BJ (cell line): ENCODE results near the gene MCOLN1. TPM values are rescaled to one million over a fixed set of nuclear protein-coding genes. Genes with fewer than 3 reads are reported as not detected.

Source experiments
- CTCF ChIA-PET: fragments of 350-600 bp; formaldehyde crosslinking; extraction: SDS; loops from one replicate; lab custom pipeline; 2021; ENCODE audit warnings: antibody characterized with exemption, inconsistent platforms; lab: Yijun Ruan, JAX
- POLR2A ChIA-PET: fragments of 300-600 bp; sonication (Branson Sonifier 250); formaldehyde crosslinking; extraction: SDS; loops from one replicate; lab custom pipeline; 2021; ENCODE audit warnings: antibody characterized with exemption; lab: Charles Lee
- DNase-seq: peaks from one replicate; pipeline ENCODE4 v3.0.0-alpha.2; 2011; ENCODE audit warnings: low read depth
- H3K27me3 ChIP-seq: 2 replicates; pipeline ENCODE4 v1.6.0; 2011; ENCODE audit warnings: low read length; ENCODE audit not compliant: control insufficient read depth, insufficient read depth
- H3K36me3 ChIP-seq: 2 replicates; pipeline ENCODE4 v1.5.1; 2011; ENCODE audit warnings: low read length; ENCODE audit not compliant: control insufficient read depth, insufficient read depth
- H3K4me3 ChIP-seq: 2 replicates; pipeline ENCODE4 v1.5.1; 2011; ENCODE audit warnings: low read depth, mild to moderate bottlenecking, control low read depth, low read length
- polyA plus RNA-seq: library from polyadenylated mRNA; depleted of rRNA; stranded (reverse); fragments of >200 nt; gene quantifications from 2 replicates; pipeline ENCODE4 v1.2.3, GENCODE V29; 2011
- TF ChIP-seq, protein P1 (sequence below): IDR thresholded peaks from 2 replicates; pipeline ENCODE4 v1.5.1; 2011; ENCODE audit warnings: low read depth, mild to moderate bottlenecking, control low read depth, inconsistent platforms, low read length, moderate library complexity; ENCODE audit not compliant: insufficient read depth

MCOLN1 gene
- polyA plus RNA-seq, 1 experiment = 50.6 TPM

DNA sequence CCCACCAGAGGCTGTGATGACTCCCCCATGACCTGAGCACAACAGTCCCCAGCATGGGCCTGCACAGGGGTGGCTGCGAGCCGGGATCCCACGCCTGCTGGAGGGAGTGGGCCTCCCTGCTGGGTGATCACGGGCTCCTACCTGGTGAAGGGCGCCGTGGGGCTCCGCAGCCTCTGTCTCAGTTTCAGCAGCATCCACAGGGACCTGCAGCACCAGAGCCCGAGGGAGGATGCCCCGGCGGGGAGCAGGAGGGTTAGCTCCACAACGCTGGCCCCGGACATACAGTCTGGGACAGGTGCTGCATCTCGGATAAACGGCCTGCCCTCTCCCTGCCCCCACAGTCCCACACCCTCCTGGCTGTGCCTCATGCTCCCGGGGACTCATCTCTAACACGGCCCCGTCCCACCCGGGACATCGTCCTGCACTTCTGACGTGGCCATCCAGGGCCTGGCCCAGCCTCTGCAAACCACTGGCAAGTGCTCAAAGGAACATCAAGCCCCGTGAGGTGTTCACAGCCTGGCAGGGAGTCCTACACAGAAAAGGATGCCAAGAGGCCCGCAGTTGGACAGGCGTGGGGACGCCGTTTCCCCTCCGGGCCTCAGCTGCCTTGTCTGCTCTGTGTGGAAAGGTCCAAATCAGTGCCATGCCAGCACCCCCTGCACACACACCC is 44.1 kb upstream of the MCOLN1 start:
- ChIA-PET POLR2A (no interaction called here), CTCF (no interaction called here)
- TF ChIP-seq, protein P1, sequence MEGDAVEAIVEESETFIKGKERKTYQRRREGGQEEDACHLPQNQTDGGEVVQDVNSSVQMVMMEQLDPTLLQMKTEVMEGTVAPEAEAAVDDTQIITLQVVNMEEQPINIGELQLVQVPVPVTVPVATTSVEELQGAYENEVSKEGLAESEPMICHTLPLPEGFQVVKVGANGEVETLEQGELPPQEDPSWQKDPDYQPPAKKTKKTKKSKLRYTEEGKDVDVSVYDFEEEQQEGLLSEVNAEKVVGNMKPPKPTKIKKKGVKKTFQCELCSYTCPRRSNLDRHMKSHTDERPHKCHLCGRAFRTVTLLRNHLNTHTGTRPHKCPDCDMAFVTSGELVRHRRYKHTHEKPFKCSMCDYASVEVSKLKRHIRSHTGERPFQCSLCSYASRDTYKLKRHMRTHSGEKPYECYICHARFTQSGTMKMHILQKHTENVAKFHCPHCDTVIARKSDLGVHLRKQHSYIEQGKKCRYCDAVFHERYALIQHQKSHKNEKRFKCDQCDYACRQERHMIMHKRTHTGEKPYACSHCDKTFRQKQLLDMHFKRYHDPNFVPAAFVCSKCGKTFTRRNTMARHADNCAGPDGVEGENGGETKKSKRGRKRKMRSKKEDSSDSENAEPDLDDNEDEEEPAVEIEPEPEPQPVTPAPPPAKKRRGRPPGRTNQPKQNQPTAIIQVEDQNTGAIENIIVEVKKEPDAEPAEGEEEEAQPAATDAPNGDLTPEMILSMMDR = no peak
- Histone ChIP-seq H3K4me3 (no peak overlapping the region), H3K27me3 (no peaks in the 10 kb centered on the region), H3K36me3 (no peaks in the 10 kb centered on the region; the same call in 1 of the 2 replicates)
- no peak for DNase-seq

GRCh38 chr19:7478843-7479227 is 43.6 kb upstream of the MCOLN1 start:
- DNase-seq = no peak
- Histone ChIP-seq H3K36me3 (no peaks in the 10 kb centered on the region; the same call in 1 of the 2 replicates), H3K4me3 (no peak overlapping the region), H3K27me3 (no peaks in the 10 kb centered on the region)
- ChIA-PET CTCF (no interaction called here), POLR2A (no interaction called here)
- TF ChIP-seq, protein P1 = no peak

GRCh38 chr19:7480222-7480969 is 42.0 kb upstream of the MCOLN1 start:
- Histone ChIP-seq H3K27me3 (no peaks in the 10 kb centered on the region), H3K36me3 (no peaks in the 10 kb centered on the region; the same call in 1 of the 2 replicates), H3K4me3 (no peak overlapping the region)
- DNase-seq = no peak
- ChIA-PET CTCF (interaction anchor here (0.8 to 1.0 kb wide), 2 partner anchors 11 to 370 kb away, joined by 3 read pairs; no protein-coding TSS in a partner anchor), POLR2A (interaction anchor here (0.5 kb wide), 1 partner anchor 402 kb away, joined by 5 read pairs; no protein-coding TSS in a partner anchor)
- TF ChIP-seq, protein P1 = no peak

DNA sequence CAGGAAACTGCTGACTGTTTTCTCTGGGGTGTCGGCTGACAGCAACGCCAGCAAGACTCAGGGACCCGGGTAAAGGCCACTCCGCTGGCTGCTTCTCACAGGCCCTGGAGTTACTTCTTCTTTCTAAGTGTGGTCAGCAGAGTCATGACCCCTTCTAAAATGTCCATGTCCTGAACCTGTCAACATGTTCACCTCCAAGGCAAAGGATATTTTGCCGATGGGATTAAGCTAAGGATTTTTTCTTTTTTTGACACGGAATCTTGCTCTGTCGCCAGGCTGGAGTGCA is 41.5 kb upstream of the MCOLN1 start:
- ChIA-PET CTCF (interaction anchor here (0.8 to 1.0 kb wide), 2 partner anchors 11 to 369 kb away, joined by 3 read pairs; no protein-coding TSS in a partner anchor), POLR2A (no interaction called here)
- TF ChIP-seq, protein P1 = no peak
- H3K27me3 ChIP-seq = no peaks in the 10 kb centered on the region
- no peak for DNase-seq
- H3K36me3 ChIP-seq = no peaks in the 10 kb centered on the region; the same call in 1 of the 2 replicates
- no peak overlapping the region for H3K4me3 ChIP-seq
